CD8-positive, alpha-beta memory T cell (primary cell): ENCODE measurements around the gene FBXO7. TPM values are rescaled to one million over a fixed set of nuclear protein-coding genes. Genes with fewer than 3 reads are reported as not detected.

Experiments used
- CTCF ChIA-PET: fragments of 350-600 bp; sonication (Branson Sonifier 250); formaldehyde crosslinking; loops from one replicate; lab custom pipeline; 2021; ENCODE audit warnings: antibody characterized with exemption; lab: Charles Lee
- POLR2A ChIA-PET: fragments of 350-600 bp; sonication (Branson Sonifier 250); formaldehyde crosslinking; loops from one replicate; lab custom pipeline; 2021; ENCODE audit warnings: antibody characterized with exemption; lab: Charles Lee
- DNase-seq, 5 donors: peaks; one replicate each; pipeline versions ENCODE4 v3.0.0 to v3.0.0-alpha.2; 2020 to 2022; ENCODE audit warnings: mixed read lengths in 1 of 5
- H3K27ac ChIP-seq: one replicate; pipeline ENCODE4 v1.7.0; 2013; ENCODE audit warnings: low read depth, mild to moderate bottlenecking, low read length, moderate library complexity
- H3K27me3 ChIP-seq: 2 replicates; pipeline ENCODE4 v1.7.0; 2013; ENCODE audit warnings: low read length, mild to moderate bottlenecking; ENCODE audit not compliant: insufficient read depth, poor library complexity, severe bottlenecking
- H3K36me3 ChIP-seq: 2 replicates; pipeline ENCODE4 v1.7.0; 2013; ENCODE audit warnings: mild to moderate bottlenecking, low read length, moderate library complexity; ENCODE audit not compliant: insufficient read depth
- H3K4me1 ChIP-seq: 2 replicates; pipeline ENCODE4 v1.7.0; 2013; ENCODE audit warnings: mild to moderate bottlenecking, low read length, moderate library complexity; ENCODE audit not compliant: insufficient read depth
- H3K4me3 ChIP-seq: 2 replicates; pipeline ENCODE4 v1.7.0; 2013; ENCODE audit warnings: mild to moderate bottlenecking, low read length
- H3K9me3 ChIP-seq: 2 replicates; pipeline ENCODE4 v1.7.0; 2013; ENCODE audit warnings: mild to moderate bottlenecking, low read length
- H3K27ac Mint-ChIP-seq, 8 donors: one replicate each; pipeline ENCODE4 v1.8.0; 2020 to 2021; ENCODE audit warnings: mixed read lengths in 8 of 8, mild to moderate bottlenecking in 6 of 8, inconsistent platforms in 3 of 8, moderate library complexity in 3 of 8
- H3K27me3 Mint-ChIP-seq, 2 donors: one replicate each; pipeline ENCODE4 v1.8.0; 2020 to 2021; ENCODE audit warnings: mixed read lengths in 2 of 2, mild to moderate bottlenecking in 1 of 2, moderate library complexity in 1 of 2
- H3K36me3 Mint-ChIP-seq, 3 donors: one replicate each; pipeline ENCODE4 v1.8.0; 2020 to 2021; ENCODE audit warnings: mixed read lengths in 3 of 3, inconsistent platforms in 1 of 3, mild to moderate bottlenecking in 1 of 3
- H3K4me1 Mint-ChIP-seq, 3 donors: one replicate each; pipeline ENCODE4 v1.8.0; 2020 to 2021; ENCODE audit warnings: mixed read lengths in 3 of 3, inconsistent platforms in 1 of 3, mild to moderate bottlenecking in 1 of 3
- H3K4me3 Mint-ChIP-seq, 7 donors: one replicate each; pipeline ENCODE4 v1.8.0; 2020 to 2021; ENCODE audit warnings: mixed read lengths in 7 of 7, mild to moderate bottlenecking in 6 of 7, moderate library complexity in 4 of 7, inconsistent platforms in 2 of 7
- H3K9me3 Mint-ChIP-seq, 5 donors: one replicate each; pipeline ENCODE4 v1.8.0; 2020 to 2022; ENCODE audit warnings: mixed read lengths in 5 of 5, mild to moderate bottlenecking in 3 of 5, moderate library complexity in 2 of 5, inconsistent platforms in 1 of 5
- polyA plus RNA-seq: library from polyadenylated mRNA; unstranded; fragments of 300-500 nt; fragmentation: Illumina TruSeq; gene quantifications from one replicate; pipeline ENCODE4 v1.2.3, GENCODE V29; 2021
- total RNA-seq, 2 experiments: library from RNA; stranded (reverse); gene quantifications; one replicate each; pipeline ENCODE4 v1.2.3, GENCODE V29; 2021

Gene FBXO7
- total and polyA plus RNA-seq, 3 experiments from 2014 or later, result 79.7 to 166 (median 81.0) TPM

DNA sequence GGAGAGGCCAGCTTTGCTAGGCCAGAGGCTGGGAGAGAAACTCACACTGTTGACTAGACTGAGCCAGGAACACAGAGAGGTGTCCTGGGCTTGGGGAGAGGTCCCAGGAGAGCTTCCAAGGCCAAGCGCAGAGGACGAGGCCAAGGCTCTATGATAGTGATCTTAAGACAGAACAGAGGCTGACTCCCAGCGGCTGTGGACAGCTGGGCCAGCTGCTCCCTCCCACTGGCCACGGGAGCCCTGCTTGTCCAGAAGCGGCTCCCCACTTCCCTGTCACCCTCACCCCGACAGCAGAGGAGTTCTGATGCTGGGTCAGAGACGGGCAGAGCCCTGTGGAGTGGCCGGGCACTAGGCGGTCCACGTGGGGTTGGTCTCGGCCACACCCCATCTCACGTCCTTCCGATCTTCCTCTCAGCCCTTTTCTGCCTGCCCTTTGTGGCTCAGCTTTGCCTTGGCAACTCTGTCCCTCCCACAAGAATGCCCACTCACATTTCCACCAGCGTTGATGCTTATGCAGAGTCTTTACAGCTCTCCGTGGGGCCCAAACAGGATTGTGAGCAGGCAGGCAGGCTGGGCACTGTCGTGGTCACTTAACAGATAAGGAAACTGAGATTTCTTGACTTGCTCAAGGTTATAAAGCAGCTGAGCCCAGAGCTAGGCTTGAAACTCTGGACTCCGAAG lies 68.2 kb downstream of the FBXO7 start:
- H3K27ac Mint-ChIP-seq, result no peak overlapping the region
- peaks cover 0 to 2% (median 0%) of the 10 kb centered on the region in 3 donors for H3K36me3 Mint-ChIP-seq
- ChIA-PET CTCF (interaction anchor here (1.1 kb wide), 1 partner anchor 14 kb away, joined by 3 read pairs; no protein-coding TSS in a partner anchor), POLR2A (no interaction called here)
- peaks cover 17 to 20% of the 10 kb centered on the region in 2 donors for H3K27me3 Mint-ChIP-seq
- H3K4me1 ChIP-seq, result no peaks in the 10 kb centered on the region
- no peak for DNase-seq
- H3K9me3 Mint-ChIP-seq, result peaks cover 0 to 2% (median 0%) of the 10 kb centered on the region in 5 donors
- H3K36me3 ChIP-seq, result no peaks in the 10 kb centered on the region
- no peaks in the 10 kb centered on the region for H3K9me3 ChIP-seq
- no peak overlapping the region for H3K4me3 ChIP-seq
- H3K4me1 Mint-ChIP-seq, result no peaks in the 10 kb centered on the region
- H3K27ac ChIP-seq, result no peak overlapping the region
- no peak overlapping the region for H3K4me3 Mint-ChIP-seq
- H3K27me3 ChIP-seq, result no peaks in the 10 kb centered on the region

DNA sequence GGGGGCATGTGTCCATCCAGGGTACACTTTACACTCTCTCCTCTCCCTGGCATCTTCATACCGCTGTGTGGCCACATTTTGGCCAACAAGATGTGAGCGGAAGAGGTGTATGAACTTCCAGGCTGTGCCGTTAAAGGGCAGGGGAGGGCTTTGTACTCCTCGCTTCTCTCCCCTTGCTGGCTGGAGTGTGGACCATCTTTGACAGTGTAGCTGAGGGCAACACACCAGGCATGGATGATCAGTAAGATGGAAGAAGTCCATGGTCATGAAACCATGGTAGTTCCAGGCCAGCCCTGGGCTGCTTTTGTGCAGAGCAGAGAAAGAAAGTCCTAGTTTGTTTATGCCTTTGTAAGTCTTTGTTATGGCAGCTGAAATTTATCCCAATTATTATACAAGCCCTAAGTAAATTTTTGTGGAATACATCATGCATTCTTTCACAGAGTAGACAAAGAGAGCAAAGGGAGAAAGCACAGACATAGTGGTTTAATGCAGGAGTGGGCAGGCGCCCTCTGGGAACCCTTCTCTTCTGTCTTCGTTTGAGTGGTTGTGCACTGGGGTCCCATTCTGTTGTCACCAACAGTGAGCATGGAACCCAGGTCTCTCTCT lies 70.4 kb downstream of the FBXO7 start:
- Histone ChIP-seq H3K4me3 (no peak overlapping the region), H3K4me1 (no peaks in the 10 kb centered on the region), H3K27me3 (no peaks in the 10 kb centered on the region), H3K27ac (no peak overlapping the region), H3K36me3 (no peaks in the 10 kb centered on the region), H3K9me3 (no peaks in the 10 kb centered on the region)
- POLR2A ChIA-PET, result no interaction called here
- Mint-ChIP-seq H3K4me1 (no peaks in the 10 kb centered on the region), H3K36me3 (peaks cover 0 to 2% (median 0%) of the 10 kb centered on the region in 3 donors), H3K4me3 (no peak overlapping the region), H3K9me3 (no peaks in the 10 kb centered on the region), H3K27me3 (peaks cover 15 to 21% of the 10 kb centered on the region in 2 donors), H3K27ac (no peak overlapping the region)
- DNase-seq, result no peak
- CTCF ChIA-PET, result no interaction called here

DNA sequence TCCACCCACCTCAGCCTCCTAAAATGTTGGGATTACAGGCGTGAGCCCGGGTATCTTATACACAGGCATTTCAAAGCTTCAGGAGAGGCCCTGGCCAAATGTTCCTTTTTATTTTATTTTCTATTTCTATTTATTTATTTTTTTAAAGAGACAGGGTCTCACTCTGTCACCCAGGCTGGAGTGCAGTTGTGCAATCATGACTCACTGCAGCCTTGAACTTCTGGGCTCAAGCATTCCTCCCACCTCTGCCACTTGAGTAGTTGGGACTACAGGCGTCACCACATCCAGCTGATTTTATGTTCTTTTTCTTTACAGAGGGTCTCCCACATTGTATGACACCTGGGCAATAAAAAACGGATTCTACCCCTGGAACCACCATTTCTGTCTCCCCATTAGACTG lies 71.2 kb downstream of the FBXO7 start:
- Mint-ChIP-seq H3K27me3 (peaks cover 17 to 23% of the 10 kb centered on the region in 2 donors), H3K4me1 (no peaks in the 10 kb centered on the region), H3K4me3 (no peak overlapping the region), H3K27ac (no peak overlapping the region), H3K9me3 (no peaks in the 10 kb centered on the region), H3K36me3 (peaks cover 0 to 2% (median 0%) of the 10 kb centered on the region in 3 donors)
- no peak for DNase-seq
- Histone ChIP-seq H3K9me3 (no peaks in the 10 kb centered on the region), H3K4me3 (no peak overlapping the region), H3K36me3 (no peaks in the 10 kb centered on the region), H3K4me1 (no peaks in the 10 kb centered on the region), H3K27ac (no peak overlapping the region), H3K27me3 (no peaks in the 10 kb centered on the region)
- CTCF ChIA-PET, result no interaction called here
- POLR2A ChIA-PET, result no interaction called here

DNA sequence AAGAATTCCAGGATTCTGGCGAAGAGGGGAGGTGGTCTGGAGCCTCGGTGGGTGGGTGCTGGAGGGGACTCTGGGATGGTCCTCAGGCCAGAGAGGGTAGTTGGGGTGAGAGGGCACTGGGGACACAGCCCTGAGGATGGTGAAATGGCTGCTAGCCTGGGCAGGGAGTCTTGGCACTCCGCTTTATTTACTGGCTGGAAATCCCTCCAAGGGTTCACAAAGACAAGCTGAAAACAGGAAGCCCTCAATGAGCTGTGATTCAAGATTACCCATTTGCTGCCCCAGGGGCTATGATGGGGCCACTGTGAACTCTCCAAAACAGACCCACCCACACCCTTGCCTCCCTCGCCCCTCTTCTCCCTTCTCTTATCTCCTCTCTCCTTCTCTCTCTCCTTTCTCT lies 71.9 kb downstream of the FBXO7 start:
- H3K27ac Mint-ChIP-seq, result no peak overlapping the region
- no peaks in the 10 kb centered on the region for H3K4me1 Mint-ChIP-seq
- POLR2A ChIA-PET, result no interaction called here

DNA sequence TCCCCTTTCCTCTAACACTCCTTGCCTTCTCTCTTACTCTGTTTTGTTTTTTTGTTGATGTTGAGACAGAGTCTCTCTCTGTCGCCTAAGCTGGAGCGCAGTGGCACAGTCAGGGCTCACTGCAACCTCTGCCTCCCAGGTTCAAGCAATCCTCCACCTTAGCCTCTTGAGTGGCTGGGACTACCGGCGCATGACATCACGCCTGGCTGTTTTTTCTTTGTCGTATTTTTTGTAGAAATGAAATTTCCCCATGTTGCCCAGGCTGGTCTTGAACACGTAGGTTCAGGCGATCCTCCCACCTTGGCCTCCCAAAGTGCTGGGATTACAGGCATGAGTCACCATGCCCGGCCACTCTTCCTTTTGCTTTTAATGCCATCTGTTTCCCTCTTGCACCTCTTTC lies 72.3 kb downstream of the FBXO7 start:
- no peak overlapping the region for H3K4me3 Mint-ChIP-seq
- Histone ChIP-seq H3K36me3 (no peaks in the 10 kb centered on the region), H3K27ac (no peak overlapping the region), H3K27me3 (no peaks in the 10 kb centered on the region), H3K4me1 (no peaks in the 10 kb centered on the region), H3K4me3 (no peak overlapping the region), H3K9me3 (no peaks in the 10 kb centered on the region)
- DNase-seq, result no peak
- ChIA-PET POLR2A (no interaction called here), CTCF (no interaction called here)
- no peak overlapping the region for H3K27ac Mint-ChIP-seq
- H3K36me3 Mint-ChIP-seq, result peaks cover 0 to 2% (median 0%) of the 10 kb centered on the region in 3 donors
- no peaks in the 10 kb centered on the region for H3K9me3 Mint-ChIP-seq
- no peaks in the 10 kb centered on the region for H3K4me1 Mint-ChIP-seq
- peaks cover 18 to 23% of the 10 kb centered on the region in 2 donors for H3K27me3 Mint-ChIP-seq

More for the DNA sequence above, 71.9 kb downstream of the FBXO7 start:
- H3K4me1 ChIP-seq, result no peaks in the 10 kb centered on the region
- no peak overlapping the region for H3K4me3 ChIP-seq
- Mint-ChIP-seq H3K27me3 (peaks cover 18 to 23% of the 10 kb centered on the region in 2 donors), H3K4me3 (no peak overlapping the region), H3K9me3 (no peaks in the 10 kb centered on the region), H3K36me3 (peaks cover 0 to 2% (median 0%) of the 10 kb centered on the region in 3 donors)
- no peaks in the 10 kb centered on the region for H3K9me3 ChIP-seq
- CTCF ChIA-PET, result no interaction called here
- H3K27ac ChIP-seq, result no peak overlapping the region
- no peaks in the 10 kb centered on the region for H3K36me3 ChIP-seq
- no peak for DNase-seq
- H3K27me3 ChIP-seq, result no peaks in the 10 kb centered on the region

DNA sequence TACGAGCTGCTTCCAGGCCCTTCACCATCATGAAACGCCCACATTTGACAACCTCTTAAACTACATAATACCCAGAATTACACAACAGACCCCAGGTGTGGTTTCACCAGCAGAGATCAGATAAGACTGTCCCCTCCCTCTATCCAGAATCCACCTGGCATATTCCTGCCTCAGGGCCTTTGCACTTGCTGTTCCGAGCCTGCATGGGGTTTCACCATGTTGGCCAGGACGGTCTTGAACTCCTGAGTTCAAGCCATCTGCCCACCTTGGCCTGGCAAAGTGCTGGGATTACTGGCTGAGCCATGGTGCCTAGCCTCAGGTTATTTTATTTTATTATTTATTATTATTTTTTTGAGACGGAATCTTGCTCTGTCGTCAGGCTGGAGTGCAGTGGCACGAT lies 73.4 kb downstream of the FBXO7 start:
- no peaks in the 10 kb centered on the region for H3K27me3 ChIP-seq
- Mint-ChIP-seq H3K9me3 (no peaks in the 10 kb centered on the region), H3K4me1 (no peaks in the 10 kb centered on the region), H3K27ac (no peak overlapping the region), H3K36me3 (peaks cover 0 to 2% (median 0%) of the 10 kb centered on the region in 3 donors), H3K4me3 (no peak overlapping the region), H3K27me3 (peaks cover 13 to 21% of the 10 kb centered on the region in 2 donors)
- no peaks in the 10 kb centered on the region for H3K9me3 ChIP-seq
- no peak overlapping the region for H3K4me3 ChIP-seq
- no peaks in the 10 kb centered on the region for H3K4me1 ChIP-seq
- H3K36me3 ChIP-seq, result no peaks in the 10 kb centered on the region
- POLR2A ChIA-PET, result no interaction called here
- CTCF ChIA-PET, result no interaction called here
- DNase-seq, result no peak
- no peak overlapping the region for H3K27ac ChIP-seq

Other genes starting within 250 kb of the FBXO7 start
- not detected for gene SLC5A4, start 219.5 kb upstream of the FBXO7 start, total RNA-seq
- not detected for gene SLC5A4, start 219.5 kb upstream of the FBXO7 start, polyA plus RNA-seq
- not detected for gene RFPL3, start 116.9 kb upstream of the FBXO7 start, total RNA-seq
- gene RFPL3, start 116.9 kb upstream of the FBXO7 start, polyA plus RNA-seq, result not detected
- 100 to 1,000 TPM in 1 of 2 experiments, 10 to 100 TPM in 1; 97.7 to 104 TPM for gene RTCB, start 62.6 kb upstream of the FBXO7 start, total RNA-seq
- 103 TPM for gene RTCB, start 62.6 kb upstream of the FBXO7 start, polyA plus RNA-seq
- gene BPIFC, start 10.4 kb upstream of the FBXO7 start, total RNA-seq, result not detected
- not detected for gene BPIFC, start 10.4 kb upstream of the FBXO7 start, polyA plus RNA-seq